ENCODE measurements around the gene HINFP. TPM values are rescaled to one million over a fixed set of nuclear protein-coding genes. Genes with fewer than 3 reads are reported as not detected.
"Not testable (repeated sequence)": the region's sequence is repeated elsewhere in the genome, so short reads cannot be mapped to it uniquely, and the experiment has no call there.

Gene HINFP
- total RNA-seq, 1 donor from 2014 or later, result 13.3 TPM

GRCh38 chr11:119113716-119114115 is 7.7 kb upstream of the HINFP start:
- no peak for DNase-seq
- intact Hi-C loops (cut with DNase I), result no loop called here
- ATAC-seq (ENCODE audit: poor library complexity), result no peak

DNA sequence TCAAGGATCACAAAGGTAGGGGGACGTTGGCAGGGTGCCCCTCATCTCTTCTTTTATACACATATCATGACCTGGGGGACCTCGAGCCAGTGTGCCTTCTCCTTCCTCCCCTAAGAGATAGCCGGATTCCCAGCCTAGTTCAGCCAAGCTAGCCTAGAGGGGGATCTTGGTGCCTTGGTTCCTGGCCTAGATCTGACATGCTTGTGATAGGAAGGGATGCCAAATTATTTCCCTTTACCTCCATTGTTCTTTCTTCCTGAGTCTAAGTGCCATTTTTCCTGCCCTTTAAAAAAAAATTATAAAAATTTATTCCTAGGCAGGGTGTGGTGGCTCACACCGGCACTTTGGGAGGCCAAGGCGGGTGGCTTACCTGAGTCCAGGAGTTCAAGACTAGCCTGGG is 7.0 kb upstream of the HINFP start:
- DNase-seq (no peak), ATAC-seq (ENCODE audit: poor library complexity) (no peak)
- intact Hi-C loops (cut with DNase I), result no loop called here

- ATAC-seq (ENCODE audit: poor library complexity) (peak; percentile 53), DNase-seq (peak; percentile 77)
- intact Hi-C loops (cut with DNase I), result no loop called here
Measured at GRCh38 chr11:119115484-119116234, 5.7 kb upstream of the HINFP start.

- ATAC-seq (ENCODE audit: poor library complexity) (no peak), DNase-seq (no peak)
- intact Hi-C loops (cut with DNase I), result no loop called here
Measured at GRCh38 chr11:119116235-119116594, 5.2 kb upstream of the HINFP start.

DNA sequence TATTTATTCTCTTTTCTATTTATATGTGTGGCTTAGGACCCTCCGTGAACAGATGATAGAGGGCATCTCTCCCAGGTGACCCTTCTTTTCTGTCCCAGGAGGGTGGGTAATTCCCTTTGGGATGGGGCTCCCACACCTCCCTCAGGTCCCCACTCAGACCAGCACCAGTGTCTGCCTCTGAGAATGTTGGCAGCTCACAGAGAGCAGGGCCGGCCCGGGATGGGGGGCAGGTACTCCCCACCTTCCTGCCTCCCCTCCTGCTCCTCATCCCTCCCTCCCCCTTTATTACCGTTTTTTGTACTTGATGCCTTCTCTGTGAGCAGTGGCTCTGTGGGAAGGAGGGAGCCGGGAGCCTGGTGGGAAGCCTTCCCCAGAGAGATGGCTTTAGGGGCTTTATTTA is 4.8 kb upstream of the HINFP start:
- DNase-seq (no peak), ATAC-seq (ENCODE audit: poor library complexity) (no peak)
- intact Hi-C loops (cut with DNase I), result no loop called here

- DNase-seq, result no peak
- intact Hi-C loops (cut with DNase I), result no loop called here
- no peak for ATAC-seq (ENCODE audit: poor library complexity)
Measured at GRCh38 chr11:119117004-119117706, 4.2 kb upstream of the HINFP start.

DNA sequence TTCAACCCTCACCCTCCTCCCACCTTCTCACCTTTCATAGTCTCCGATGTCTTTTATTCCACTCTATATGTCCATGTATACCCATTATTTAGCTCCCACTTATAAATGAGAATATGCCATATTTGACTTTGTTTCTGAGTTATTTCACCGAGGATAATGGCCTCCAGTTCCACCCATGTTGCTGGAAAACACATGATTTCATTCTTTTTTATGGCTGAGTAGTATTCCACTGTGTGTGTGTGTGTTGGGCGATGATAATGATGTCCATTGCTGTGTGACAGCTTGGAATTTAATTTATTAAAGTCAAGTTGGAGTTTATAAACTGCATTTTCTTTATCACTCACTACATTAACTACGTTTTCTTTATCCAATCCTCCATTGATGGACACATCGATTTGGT is 3.2 kb upstream of the HINFP start:
- intact Hi-C loops (cut with DNase I), result no loop called here

DNA sequence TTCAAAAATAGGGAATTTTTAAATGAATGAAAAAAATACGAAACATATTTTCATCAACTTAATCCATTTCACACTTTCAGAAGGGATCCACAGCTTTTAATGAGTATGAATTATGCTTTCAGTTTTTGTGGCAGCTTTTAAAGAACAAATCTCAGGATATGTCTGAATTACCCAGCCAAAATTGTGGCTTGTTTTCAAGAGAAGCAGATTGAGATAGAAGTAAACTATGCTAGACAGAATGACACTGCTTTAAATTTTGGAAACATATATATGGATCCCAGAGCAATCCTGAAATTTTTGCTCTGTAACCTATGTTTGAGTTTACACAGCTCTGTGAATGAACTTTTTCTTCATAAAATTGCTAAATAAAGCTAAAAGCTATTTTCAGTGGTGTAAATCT is 2.4 kb upstream of the HINFP start:
- ATAC-seq (ENCODE audit: poor library complexity), result no peak
- intact Hi-C loops (cut with DNase I), result no loop called here
- no peak for DNase-seq

More for the DNA sequence above, 3.2 kb upstream of the HINFP start:
- no peak for DNase-seq
- no peak for ATAC-seq (ENCODE audit: poor library complexity)

- intact Hi-C loops (cut with DNase I), result no loop called here
- no peak for DNase-seq
- ATAC-seq (ENCODE audit: poor library complexity), result no peak
Measured at GRCh38 chr11:119120639-119121007, 757 bp upstream of the HINFP start.

DNA sequence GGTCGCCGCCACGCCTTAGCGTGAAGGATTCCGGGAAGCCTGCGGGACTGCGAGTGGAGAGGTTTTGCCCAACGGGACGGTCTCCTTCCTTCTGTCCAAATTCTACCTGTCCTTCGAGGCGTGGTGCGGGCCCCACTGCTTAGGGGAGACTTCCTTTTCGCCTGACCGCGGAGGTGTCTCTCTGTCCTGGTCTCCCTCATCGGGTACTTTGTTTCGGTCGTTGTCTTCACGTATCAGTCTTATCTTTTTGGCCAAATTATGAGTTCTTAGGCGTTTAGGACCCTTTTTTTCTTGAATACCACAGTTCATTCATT is 388 bp downstream of the HINFP start:
- intact Hi-C loops (cut with DNase I), result no loop called here
- no peak for DNase-seq
- ATAC-seq (ENCODE audit: poor library complexity), result no peak

DNA sequence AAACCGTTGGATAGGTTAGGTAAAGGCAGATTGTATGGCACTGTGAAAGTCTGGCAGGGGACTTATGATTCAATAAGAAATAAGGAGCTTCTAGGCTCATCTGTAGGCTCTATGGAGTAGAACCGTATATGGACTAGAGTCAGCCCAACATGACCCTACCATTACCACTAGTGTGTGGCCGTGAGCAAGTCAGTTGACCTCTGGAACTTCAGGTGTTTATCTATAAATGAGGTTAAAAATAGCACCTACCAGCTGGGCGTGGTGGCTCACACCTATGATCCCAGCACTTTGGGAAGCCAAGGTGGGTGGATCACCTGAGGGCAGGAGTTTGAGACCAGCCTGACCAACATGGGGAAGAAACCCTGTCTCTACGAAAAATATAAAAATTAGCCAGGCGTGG is 4.4 kb downstream of the HINFP start:
- DNase-seq (no peak), ATAC-seq (ENCODE audit: poor library complexity) (no peak)
- intact Hi-C loops (cut with DNase I), result no loop called here

DNA sequence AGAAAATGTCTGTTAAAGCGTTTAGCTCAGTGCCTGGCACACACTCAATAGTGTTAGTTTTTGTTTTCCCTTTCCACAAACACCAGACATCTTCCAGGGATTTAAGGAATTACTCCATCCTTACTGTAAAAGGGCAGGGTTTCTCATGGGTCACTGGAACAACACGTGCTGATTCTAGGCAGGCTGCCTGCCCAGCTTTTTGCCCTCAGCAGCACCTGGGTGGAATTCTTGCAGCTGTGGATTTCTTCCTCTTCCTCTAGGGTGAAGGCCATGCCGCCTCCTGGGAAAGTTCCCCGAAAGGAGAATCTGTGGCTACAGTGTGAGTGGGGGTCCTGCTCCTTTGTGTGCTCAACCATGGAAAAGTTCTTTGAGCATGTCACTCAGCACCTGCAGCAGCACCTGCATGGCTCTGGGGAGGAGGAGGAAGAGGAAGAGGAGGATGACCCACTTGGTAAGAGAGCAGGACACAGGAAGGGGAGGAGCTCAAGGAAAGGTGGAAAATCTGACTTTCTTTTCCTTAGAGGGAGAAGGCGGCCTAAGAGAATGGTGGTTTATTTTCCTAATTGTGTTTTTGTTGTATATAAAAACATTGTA is 5.4 kb downstream of the HINFP start:
- intact Hi-C loops (cut with DNase I), result no loop called here
- DNase-seq (no peak), ATAC-seq (ENCODE audit: poor library complexity) (no peak)

GRCh38 chr11:119130662-119131061 is 9.3 kb downstream of the HINFP start:
- intact Hi-C loops (cut with DNase I), result no loop called here

GRCh38 chr11:119134389-119134978 is 13.1 kb downstream of the HINFP start:
- ATAC-seq (ENCODE audit: poor library complexity), result peak; percentile 34
- intact Hi-C loops (cut with DNase I), result no loop called here
- peak; percentile 23 for DNase-seq

More at GRCh38 chr11:119130662-119131061, 9.3 kb downstream of the HINFP start:
- DNase-seq (no peak), ATAC-seq (ENCODE audit: poor library complexity) (no peak)

DNA sequence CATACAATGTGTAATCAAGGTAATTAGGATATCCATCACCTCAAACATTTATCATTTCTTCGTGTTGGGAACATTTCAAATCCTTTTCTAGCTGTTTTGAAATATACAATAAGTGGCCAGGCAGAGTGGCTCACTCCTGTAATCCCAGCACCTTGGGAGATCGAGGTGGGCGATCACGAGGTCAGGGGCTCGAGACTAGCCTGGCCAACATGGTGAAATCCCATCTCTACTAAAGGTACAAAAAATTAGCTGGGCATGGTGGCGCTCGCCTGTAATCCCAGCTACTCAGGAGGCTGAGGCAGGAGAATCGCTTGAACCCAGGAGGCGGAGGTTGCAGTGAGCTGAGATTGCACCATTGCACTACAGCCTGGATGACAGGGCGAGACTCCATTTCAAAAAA is 17.9 kb downstream of the HINFP start:
- ATAC-seq (ENCODE audit: poor library complexity); DNase-seq; intact Hi-C loops (cut with DNase I): not testable (repeated sequence)

DNA sequence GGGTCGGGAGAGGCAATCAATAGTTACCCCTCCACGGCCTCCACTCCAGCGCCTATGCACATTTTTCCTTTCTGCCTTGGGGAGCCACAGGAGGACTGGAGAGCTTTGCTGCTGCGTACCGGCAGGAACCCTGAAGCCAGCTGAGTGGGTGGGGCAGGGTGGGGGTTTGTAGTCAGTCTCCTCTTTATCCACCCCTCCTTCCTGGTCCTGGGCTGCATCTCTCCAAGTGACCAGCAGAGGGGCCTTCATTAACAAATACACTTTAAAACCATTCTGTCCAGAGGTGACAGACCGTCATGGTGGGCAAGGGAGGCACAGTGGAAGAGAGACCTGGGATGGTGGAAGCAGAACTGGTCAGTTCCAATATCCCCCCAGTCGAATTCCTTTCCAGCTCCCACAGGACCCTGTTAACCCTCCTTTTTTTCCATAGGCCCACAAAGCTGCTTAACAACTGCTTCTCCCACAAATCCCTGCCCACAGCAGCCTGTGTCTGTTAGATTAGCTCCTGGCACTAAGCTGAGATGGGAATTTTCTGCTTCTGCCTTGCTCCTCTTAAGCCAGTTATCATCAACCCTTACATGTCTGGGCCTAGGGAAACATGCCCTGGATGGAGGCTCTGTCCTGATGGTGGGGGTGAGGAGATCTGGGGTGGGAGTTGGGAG is 23.6 kb downstream of the HINFP start:
- intact Hi-C loops (cut with DNase I), result loop anchor here (5.0 to 10.0 kb wide), 2 partner anchors 52 to 180 kb away; no protein-coding TSS in a partner anchor
- ATAC-seq (ENCODE audit: poor library complexity), result peak; percentile 87
- peak; percentile 66 for DNase-seq

- DNase-seq (no peak), ATAC-seq (ENCODE audit: poor library complexity) (no peak)
- intact Hi-C loops (cut with DNase I), result loop anchor here (5.0 to 10.0 kb wide), 2 partner anchors 52 to 179 kb away; no protein-coding TSS in a partner anchor
Measured at GRCh38 chr11:119145551-119145950, 24.2 kb downstream of the HINFP start.

DNA sequence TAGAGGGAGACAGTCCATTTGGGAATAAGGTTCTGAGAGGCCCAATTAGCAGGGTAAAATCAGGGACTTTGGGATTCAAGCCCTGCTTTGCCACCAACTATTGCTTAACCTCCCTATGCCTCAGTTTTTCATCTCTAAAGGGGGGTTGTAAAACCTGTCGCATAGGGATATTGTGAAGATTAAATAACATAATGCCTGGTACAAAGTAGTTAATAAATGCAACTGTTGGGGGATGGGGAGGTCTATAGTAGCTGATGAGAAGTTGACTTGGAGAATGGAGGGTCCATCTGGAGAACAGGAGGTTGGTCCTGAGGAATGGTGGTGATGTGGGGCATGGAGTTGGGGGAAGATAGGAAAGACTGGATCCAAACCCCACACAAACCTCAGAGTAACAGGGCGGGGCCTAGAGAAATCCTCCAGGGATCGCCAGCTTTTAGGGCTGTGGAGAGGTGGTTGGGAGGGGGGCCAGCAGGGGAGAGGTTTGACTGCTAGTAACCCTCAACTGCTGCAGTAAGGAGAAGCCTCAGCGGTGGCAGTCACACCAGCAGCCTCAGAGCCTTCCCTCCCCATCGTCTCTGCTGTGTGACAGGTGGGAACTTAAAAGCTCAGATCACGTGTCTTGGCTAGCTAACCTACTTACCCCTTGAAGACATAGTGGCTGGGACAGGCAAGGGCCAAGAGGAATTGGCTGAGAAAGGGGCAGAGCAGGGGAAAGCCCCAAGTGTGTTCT is 26.4 kb downstream of the HINFP start:
- no peak for DNase-seq

DNA sequence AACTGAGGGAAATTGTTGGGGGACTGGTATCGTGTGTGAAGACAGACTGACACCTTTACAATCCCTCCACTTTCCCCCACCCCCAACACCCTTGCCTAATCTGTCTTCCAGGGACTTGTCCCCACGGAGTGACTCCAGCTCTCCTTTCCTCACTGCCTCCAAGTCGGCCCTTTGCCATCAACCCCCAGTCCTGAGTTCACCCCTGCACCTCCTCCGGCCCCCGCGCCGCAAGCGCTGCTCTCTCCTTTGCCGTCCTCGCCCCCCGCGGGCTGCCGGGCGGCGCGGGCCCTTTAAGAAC is 27.3 kb downstream of the HINFP start:
- intact Hi-C loops (cut with DNase I), result loop anchor here (5.0 to 10.0 kb wide), 2 partner anchors 49 to 176 kb away; no protein-coding TSS in a partner anchor
- ATAC-seq (ENCODE audit: poor library complexity) (no peak), DNase-seq (no peak)

More for the DNA sequence above, 26.4 kb downstream of the HINFP start:
- intact Hi-C loops (cut with DNase I), result loop anchor here (5.0 to 10.0 kb wide), 2 partner anchors 50 to 177 kb away; no protein-coding TSS in a partner anchor
- ATAC-seq (ENCODE audit: poor library complexity), result no peak

Measured in Right ventricle myocardium superior (tissue), 1 donor.